GM18502 (cell line): Measurements from ENCODE around the gene RPP40.
"Not testable (repeated sequence)": the region's sequence is repeated elsewhere in the genome, so short reads cannot be mapped to it uniquely, and the experiment has no call there.

Experiments used
- ATAC-seq: cut with Tn5 transposase; IDR thresholded peaks from one replicate; pipeline ENCODE4 v1.9.1; 2021; ENCODE audit warnings: mild to moderate bottlenecking; ENCODE audit not compliant: unreplicated experiment, poor library complexity

RPP40 gene

DNA sequence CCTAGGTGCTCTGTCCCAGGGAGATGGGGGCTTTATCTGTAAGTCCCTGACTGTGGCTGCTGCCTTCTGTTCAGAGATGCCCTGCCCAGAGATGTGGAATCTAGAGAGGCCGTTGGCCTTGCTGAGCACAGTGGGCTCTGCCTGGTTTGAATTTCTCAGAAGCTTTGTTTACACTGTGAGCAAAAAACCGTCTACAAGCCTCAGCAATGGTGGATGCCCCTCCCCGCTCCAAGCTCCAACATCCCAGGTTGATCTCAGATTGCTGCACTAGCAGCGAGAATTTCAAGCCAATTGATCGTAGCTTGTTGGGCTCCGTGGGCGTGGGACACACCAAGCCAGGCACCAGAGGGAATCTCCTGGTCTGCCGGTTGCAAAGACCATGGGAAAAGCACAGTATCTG is 16.3 kb upstream of the RPP40 start:
- no peak for ATAC-seq

DNA sequence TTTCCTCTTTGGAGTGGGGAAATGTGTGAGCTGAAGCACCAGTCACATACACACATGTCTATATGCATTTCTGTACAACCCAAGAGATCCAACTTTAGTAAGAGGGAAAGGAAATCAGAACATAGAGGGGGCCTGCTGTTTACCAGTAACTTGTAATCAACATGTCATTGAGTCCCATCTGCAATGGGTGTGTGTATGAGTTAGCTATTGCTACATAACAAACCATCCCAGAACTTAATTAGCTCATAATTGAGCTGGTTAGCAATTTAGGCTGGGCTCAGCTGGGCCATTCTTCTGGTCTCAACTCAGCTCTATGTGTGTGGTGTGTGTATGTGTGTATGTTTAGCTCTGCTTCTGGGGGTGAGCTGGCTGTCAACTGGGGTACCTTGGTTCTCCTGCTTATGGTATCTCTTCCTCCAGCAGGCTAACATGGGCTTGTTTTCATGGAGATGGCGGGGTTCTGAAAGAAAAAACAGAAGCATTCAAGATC is 10.3 kb upstream of the RPP40 start:
- no peak for ATAC-seq

DNA sequence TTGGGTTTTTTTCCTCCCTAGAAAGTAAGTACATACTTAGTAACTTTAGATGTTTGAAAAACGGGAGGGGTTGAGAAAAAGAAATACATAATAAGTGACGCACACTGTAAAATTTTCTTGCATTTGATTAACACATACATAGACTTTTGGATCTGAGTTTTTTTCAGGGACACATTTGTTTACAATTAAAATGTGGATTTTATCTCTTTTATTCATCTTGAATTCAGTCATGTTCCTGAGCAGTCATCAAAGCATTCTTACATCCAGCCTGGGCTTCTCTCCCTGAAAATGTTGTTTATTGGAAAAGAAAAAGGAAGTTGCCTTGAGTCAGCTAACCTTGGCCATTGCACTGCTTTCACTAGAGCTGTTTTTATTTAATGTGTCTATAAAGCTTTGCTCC is 8.7 kb upstream of the RPP40 start:
- ATAC-seq, result no peak

DNA sequence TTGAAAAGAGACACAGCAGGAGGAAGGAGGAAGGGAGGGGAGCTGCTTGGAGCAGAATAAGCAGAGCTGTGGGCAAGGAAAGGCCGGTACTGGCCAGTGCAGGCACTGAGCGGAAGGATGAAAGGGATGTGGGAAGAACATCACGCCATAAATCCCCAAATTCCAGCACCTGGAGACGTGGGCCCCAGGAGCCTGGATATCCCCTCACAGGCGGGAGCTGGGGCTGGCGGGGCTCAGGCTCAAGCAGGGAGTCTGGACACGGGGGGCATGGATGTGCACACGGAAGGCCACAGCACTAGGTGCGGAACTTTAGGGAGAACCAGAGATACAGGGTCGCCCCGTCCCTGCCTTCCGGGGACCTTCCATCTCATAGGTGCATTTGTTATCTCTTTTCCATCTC is 7.5 kb upstream of the RPP40 start:
- no peak for ATAC-seq

DNA sequence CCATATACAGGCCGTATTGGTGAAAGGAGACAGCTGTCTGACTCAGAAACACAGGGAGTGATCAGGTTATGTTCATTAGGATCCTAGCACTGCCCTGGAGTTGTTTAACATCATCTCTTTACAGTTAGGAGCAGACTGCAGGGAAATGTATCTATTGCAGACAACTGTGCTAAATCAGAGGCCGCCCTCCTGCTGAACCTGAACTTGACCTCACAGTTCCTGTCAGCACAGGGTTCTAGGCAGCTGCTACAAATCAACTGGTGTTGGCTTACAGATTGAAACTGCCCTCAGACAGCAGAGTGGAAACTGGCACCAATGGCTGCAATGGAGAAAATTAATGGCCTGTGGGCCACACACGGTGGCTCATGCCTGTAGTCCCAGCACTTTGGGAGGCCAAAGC is 3.7 kb upstream of the RPP40 start:
- ATAC-seq, result no peak

DNA sequence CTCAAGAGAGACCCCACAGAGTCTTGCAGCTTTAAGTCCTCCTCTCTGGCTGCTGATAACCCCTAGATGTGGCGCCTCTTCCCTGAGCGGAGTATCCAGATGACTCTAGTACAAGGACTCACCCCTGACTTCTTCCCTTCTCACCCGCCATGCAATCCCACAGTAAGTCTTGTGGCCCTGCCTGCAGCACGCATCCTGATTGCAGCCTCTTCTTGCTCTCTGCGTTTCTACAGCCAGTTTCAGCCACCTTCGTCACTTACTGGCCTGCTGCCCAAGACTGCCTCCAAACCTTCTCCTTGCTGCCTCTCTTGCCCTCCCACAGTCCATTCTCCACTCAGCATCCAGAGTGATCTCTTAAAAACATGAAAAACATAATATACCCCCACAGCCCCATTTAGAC is 2.4 kb upstream of the RPP40 start:
- no peak for ATAC-seq

DNA sequence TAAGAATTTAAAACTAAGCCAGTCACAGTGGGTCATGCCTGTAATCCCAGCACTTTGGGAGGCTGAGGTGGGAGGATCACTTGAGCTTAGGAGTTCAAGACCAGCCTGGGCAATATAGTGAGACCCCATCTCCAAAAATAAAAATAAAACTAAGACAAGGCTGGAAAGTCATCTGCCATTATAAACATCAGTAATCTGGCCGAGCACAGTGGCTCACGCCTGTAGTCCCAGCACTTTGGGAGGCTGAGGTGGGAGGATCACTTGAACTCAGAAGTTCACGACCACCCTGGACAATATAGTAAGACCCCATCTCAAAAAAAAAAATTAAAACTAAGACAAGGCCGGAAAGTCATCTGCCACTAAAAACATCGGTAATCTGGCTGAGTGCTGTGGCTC is 1.2 kb upstream of the RPP40 start:
- ATAC-seq, result not testable (repeated sequence)

DNA sequence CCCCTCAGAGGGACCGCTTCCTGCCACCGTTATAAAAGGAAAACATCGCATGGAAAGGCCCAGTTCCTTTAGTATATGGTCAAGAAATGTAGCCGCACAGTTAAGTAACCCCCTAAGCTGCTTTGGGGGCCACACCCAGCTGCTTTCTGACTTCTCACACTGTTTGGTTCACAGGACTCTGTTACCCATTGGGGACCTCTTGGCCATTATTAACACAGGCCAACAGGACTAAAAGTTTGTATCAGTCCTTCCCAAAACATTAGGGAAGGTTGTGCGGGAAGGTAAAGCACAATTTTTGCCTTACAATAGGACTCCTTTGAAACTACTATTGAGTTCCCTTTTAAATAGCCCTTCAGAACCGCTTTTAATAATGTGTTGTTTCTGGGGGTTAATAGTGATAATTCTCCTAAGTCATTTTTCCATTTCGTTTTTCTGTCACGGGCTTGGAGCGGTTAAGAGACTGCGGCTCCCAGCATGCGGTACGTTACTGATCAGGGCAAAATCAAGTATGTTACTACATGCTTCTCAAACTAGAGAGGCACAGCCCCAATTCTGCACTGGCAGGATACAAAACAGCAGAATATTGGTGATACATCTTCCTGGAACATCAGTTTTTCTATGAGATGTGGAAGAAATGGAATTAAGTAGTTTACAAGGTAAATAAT is 668 bp upstream of the RPP40 start:
- ATAC-seq, result peak; percentile 0

DNA sequence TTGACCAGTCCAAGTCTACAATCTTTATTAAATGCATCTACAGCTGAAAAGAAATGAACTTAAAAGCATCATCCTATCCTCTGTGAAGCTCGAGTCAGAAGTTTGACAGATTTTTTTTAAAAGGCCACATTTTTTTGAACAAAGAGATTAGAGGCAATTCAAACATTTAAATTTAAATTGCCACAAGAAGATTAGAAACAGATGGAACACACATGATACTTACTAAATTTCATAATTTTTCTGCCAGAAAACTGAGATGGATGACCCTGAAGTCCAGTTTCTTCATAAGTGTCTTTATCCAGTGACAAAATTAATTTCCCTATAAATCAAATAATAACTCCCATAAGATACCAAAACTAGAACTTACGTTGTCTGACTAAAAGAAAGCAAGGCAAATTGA is 4.3 kb downstream of the RPP40 start:
- ATAC-seq, result no peak

DNA sequence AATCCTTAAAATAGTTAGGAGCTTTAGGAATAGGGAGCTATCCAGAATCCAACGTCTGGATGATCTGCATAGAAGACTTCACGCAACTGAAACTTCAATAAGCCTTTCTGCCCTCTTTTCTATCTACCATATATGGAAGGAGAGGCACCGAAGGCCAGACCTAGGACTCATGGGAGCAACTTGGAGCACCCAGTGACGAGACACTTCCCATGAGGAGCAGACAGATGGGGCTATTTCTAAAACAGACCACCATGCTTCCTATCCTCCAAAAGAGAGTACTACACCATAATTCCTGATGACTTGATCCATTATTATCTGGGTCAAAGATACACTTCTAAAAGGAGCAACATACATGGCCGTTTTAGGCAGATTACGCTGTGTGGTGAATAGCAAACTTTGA is 6.0 kb downstream of the RPP40 start:
- ATAC-seq, result no peak

DNA sequence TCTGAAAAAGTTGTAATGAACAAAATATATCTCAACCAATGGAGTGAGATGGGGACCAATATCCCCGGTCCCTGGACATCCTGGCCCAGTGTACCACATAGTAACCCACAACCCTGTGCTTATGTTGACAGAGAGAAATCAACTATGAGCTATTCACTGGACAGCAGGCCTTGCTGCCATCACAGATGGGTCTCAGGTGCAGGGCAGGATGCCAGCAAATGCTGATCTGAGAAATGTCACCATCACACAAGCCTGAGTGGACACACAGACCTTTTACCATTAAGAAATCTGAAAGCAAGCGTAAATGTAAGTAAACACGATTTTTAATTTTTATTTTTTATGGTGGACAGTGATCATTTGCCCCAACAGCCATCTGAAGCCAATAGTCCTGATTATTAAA is 9.1 kb downstream of the RPP40 start:
- no peak for ATAC-seq

DNA sequence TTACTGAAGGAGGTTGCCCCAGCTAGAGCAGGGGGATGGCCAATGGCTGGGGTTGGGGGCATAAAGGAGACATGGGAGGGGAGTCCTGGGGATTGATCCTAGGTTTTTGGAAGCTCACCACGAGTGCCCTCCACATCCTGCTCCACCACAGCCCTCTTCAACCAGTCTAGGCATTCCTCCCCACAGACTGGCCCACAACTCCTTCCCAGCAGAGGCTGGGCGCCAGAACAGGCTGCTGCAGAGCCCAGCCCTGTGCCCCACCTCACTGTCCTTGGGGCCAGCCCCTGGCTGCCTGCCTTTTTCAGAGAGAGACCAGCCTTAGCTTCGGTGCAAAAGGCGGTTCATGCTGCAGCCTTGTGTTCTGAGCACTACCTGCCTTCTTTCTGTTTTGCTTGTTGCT is 16.4 kb downstream of the RPP40 start:
- ATAC-seq, result no peak

DNA sequence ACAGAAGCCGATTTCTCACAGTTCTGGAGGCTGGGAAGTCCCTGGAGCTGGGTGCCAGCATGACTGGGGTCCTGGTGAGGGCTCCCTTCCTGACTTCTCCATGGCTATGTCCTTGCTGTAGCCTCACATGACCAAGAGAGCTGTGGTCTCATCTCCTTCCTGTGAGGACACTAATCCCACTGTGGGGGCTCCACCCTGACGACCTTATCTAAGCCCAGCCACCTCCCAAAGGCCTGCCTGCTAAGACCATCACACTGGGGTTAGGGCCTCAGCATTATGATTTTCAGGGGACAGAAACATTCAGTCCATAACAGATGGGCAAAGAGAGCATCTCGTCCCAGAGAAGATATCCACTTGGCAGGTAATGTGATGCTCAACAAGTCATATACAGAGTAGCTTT is 16.8 kb downstream of the RPP40 start:
- no peak for ATAC-seq

DNA sequence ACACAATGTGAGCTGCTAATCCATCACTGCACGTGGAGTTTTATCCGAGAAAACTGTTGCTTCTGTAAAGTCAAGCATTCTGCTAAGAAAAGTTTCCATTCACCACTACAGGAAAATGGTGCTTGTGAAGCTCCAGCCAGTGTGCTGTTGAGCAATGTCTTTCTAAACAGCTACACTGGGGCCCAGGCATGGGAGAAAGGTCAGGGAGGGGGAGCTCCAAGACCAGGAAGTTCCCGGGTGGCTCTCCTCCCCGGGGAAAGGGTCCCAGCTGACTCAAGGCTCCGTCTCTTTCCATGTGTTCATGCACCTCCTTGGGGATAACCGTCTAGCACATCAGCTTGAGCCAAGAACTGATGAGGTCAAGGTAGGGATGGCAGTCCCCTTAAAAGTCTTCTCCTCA is 20.5 kb downstream of the RPP40 start:
- no peak for ATAC-seq

DNA sequence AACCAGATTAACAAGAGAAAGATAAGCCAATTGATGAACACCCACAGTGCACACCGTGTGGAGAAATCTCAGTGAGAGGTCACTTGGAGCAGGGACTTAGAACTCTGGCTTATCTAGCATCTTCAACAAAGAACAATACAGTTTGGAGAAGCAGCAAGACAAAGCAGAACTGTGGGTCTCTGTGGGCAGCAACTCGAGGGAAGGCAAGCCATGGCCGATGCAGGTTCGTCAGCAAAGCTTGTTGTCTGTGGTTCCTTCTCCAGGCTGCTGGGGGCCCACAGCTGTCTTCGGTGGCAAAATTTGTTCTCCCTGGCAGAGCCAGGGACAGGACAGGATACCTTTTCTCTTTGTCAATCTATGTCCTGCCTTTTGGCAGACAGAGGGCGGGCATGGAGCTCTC is 22.1 kb downstream of the RPP40 start:
- no peak for ATAC-seq

DNA sequence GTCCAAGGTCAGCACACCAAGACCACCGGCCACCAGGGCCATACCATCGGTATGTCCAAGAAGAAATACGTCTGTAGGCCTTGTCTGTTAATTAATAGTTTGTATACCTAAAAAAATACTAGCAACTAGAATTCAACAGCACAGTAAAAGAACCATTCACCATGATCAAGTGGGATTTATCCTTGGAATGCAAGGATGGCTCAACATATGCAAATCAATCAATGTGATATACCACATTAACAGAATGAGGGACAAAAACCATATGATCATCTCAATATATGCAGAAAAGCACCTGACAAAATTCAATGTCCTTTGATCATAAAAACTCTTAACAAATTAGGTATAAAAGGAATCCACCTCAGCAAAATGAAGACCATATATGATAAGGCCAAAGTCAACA is 24.4 kb downstream of the RPP40 start:
- no peak for ATAC-seq

DNA sequence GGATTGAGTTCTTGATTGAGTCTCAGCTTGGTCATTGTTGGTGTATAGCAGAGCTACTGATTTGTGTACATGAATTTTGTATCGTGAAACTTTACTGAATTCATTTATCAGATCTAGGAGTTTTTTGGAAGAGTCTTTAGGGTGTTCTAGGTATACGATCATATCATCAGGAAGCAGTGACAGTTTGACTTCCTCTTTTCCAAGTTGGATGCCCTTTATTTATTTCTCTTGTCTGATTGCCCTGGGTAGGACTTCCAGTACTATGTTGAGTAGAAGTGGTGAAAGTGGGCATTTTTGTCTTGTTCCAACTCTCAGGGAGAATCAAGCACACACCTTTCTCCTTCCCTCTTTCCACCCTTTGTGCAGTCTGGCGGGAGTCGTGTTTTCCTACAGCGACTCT is 26.4 kb downstream of the RPP40 start:
- no peak for ATAC-seq

DNA sequence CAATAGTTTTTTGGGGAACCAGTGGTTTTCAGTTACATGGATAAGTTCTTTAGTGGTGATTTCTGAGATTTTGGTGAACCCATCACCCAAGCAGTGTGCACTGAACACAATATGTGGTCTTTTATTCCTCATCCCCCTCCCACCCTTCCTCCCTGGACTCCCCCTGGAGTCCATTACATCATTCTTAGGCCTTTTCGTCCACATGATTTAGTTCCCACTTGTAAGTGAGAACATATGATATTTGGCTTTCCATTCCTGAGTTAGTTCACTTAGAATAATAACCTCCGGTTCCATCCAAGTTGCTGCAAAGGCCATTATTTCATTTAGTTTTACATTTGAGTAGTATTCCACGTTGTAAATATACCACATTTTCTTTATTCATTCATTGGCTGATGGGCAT is 28.3 kb downstream of the RPP40 start:
- no peak for ATAC-seq

DNA sequence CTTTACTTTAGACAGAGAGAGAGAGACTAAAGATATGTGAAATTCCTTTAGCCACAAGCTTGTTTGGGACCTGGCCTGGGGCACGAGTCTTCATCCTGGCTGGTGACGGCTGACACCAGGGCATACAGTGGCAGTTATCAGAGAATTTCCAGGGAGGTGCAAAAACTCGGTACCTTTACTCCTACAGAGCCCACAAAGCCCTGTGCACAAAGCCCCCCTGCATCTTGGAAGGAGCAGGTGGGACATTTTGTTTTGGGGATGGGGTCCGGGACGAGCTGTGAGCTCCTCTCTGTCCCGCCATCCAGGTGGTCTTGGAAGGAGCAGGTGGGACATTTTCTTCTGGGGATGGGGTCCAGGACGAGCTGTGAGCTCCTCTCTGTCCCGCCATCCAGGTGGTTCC is 28.9 kb downstream of the RPP40 start:
- ATAC-seq, result no peak

DNA sequence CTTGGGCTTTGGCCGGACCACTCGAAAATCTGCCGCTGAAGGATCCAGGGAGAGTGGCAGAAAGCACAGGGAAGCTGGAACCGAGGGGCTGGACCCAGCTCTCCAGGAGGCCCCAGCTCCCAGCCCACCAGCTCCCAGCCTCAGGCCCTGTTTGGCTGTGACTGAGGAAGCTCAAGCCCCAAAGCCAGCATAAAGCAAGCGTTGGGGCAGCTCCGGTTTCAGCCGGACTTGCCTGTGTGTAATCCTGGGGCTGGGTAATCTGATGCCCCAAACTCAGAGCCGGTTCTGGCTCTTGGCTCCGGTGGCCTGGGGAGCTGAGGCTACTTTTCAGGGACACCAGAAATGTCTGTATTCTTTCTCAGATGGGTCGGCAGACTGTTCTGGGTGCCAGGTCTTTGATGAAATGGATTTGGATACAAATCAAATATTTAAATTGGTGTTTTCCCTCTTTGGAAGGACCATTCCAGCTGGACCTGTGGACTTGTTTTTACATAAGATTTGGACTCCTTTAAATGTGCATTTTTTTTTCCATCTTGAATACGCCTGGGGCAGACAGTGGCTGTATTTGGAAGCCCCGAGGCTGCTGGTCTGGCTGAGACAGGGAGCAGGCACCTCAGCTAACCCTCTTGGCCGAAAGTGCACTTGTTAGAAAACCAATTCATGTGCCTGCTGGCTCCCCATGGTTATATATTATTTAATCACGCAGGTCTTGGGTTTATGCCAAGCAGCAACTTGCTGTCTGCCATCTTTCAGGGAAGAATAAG is 29.7 kb downstream of the RPP40 start:
- ATAC-seq, result no peak

DNA sequence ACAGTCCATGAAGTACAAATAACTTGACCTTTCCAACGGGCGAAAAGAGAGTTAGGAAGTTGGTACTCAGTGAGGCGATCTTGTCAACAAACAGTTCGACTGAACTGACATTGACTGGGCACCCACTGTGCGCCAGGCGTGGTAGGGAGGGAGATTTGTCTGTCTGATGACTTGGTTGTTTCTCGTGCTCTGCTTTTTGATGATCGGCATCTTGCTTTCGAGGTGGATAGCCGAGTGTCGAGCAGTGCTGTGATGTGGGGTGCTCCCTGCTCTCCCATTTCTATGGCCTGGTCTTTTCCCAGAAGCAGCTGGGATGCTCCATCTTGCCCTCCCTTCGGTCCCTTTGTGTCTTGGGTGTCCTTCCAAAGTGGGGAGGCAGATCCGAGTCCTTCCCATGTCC is 30.4 kb downstream of the RPP40 start:
- ATAC-seq, result no peak

DNA sequence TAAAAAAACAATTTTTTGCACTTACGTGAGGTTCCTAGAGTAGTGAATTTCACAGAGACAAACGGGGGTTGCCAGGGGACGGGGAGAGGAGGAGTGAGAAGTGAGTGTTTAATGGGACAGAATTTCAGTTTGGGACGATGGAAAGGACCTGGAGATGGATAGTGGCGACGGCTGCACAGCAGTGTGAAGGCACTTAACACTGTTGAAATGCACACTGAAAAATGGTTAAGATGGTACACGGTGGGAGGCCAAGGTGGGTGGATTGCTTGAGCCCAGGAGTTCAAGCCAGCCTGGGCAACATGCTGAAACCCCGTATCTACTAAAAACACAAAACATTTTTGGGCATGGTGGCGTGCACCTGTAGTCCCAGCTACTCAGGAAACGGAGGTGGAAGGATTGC is 31.4 kb downstream of the RPP40 start:
- ATAC-seq, result no peak
